HepG2 (cell line): Measurements from ENCODE around the gene USH2A. TPM values are rescaled to one million over a fixed set of nuclear protein-coding genes. Genes with fewer than 3 reads are reported as not detected.

Source experiments
- CEBPB ChIP-seq: IDR thresholded peaks from 2 replicates; pipeline ENCODE4 v1.6.1; 2011; ENCODE audit warnings: low read depth, low read length, improper control_type of control experiment, borderline replicate concordance
- CEBPG ChIP-seq: IDR thresholded peaks from 2 replicates; pipeline ENCODE4 v1.6.1; 2016
- GATAD2A ChIP-seq: IDR thresholded peaks from 2 replicates; pipeline ENCODE4 v1.6.1; 2016
- ISL2 ChIP-seq: sonication (generic); formaldehyde crosslinking; IDR thresholded peaks from 2 replicates; pipeline ENCODE4 v1.5.0; 2020; ENCODE audit warnings: missing genetic modification reagents
- KAT2B ChIP-seq: fragments of 150-350 bp; IDR thresholded peaks from 2 replicates; pipeline ENCODE4 v1.6.1; 2014; ENCODE audit warnings: low read depth, low read length, borderline replicate concordance
- PRPF4 ChIP-seq: fragments of 200-400 bp; formaldehyde crosslinking; IDR thresholded peaks from 2 replicates; pipeline ENCODE4 v1.6.1; 2016; ENCODE audit warnings: low read length, low read depth; ENCODE audit not compliant: poor library complexity, severe bottlenecking
- SALL1 ChIP-seq: sonication (generic); formaldehyde crosslinking; IDR thresholded peaks from 2 replicates; pipeline ENCODE4 v1.8.0; 2022; ENCODE audit warnings: mild to moderate bottlenecking, missing genetic modification reagents
- SIX4 ChIP-seq: sonication (generic); formaldehyde crosslinking; IDR thresholded peaks from 2 replicates; pipeline ENCODE4 v1.4.0; 2020; ENCODE audit warnings: missing genetic modification reagents
- SOX13 ChIP-seq, 3 experiments: fragments of 450-650 bp in 1 of 3; sonication (generic) in 1 of 3; formaldehyde crosslinking in 1 of 3; IDR thresholded peaks in 2 of 3; conservative IDR thresholded peaks in 1 of 3; 2 replicates each; pipeline versions ENCODE4 v1.5.0 to v1.6.1; 2016 to 2020; ENCODE audit warnings: antibody characterized with exemption in 1 of 3, mild to moderate bottlenecking in 1 of 3, missing compliant biosample characterization in 1 of 3, missing genetic modification reagents in 1 of 3, moderate library complexity in 1 of 3
- SOX5 ChIP-seq: IDR thresholded peaks from 2 replicates; pipeline ENCODE4 v1.6.1; 2016; ENCODE audit warnings: borderline replicate concordance
- SOX6 ChIP-seq, 2 experiments: fragments of 450-650 bp in 1 of 2; sonication (generic) in 1 of 2; formaldehyde crosslinking in 1 of 2; IDR thresholded peaks; 2 replicates each; pipeline versions ENCODE4 v1.4.0 to v1.6.1; 2017 to 2020; ENCODE audit warnings: antibody characterized with exemption in 1 of 2, mild to moderate bottlenecking in 1 of 2, missing genetic modification reagents in 1 of 2
- TBL1XR1 ChIP-seq: fragments of 150-350 bp; IDR thresholded peaks from 2 replicates; pipeline ENCODE4 v1.6.1; 2014; ENCODE audit warnings: borderline replicate concordance, low read length; ENCODE audit not compliant: partially characterized antibody
- U2AF2 ChIP-seq: fragments of 200-400 bp; formaldehyde crosslinking; IDR thresholded peaks from 2 replicates; pipeline ENCODE4 v1.6.1; 2017; ENCODE audit warnings: low read depth, mild to moderate bottlenecking, low read length
- ZBTB21 ChIP-seq: sonication (generic); formaldehyde crosslinking; IDR thresholded peaks from 2 replicates; pipeline ENCODE4 v1.4.0; 2020; ENCODE audit warnings: missing genetic modification reagents
- ZNF20 ChIP-seq: sonication (generic); formaldehyde crosslinking; IDR thresholded peaks from 2 replicates; pipeline ENCODE4 v1.4.0; 2020; ENCODE audit warnings: mild to moderate bottlenecking, moderate library complexity, missing genetic modification reagents
- ZNF446 ChIP-seq: sonication (generic); formaldehyde crosslinking; IDR thresholded peaks from 2 replicates; pipeline ENCODE4 v1.5.0; 2020; ENCODE audit warnings: mild to moderate bottlenecking, missing genetic modification reagents
- ZNF660 ChIP-seq: sonication (generic); formaldehyde crosslinking; IDR thresholded peaks from 2 replicates; pipeline ENCODE4 v1.5.1; 2020; ENCODE audit warnings: mild to moderate bottlenecking, low read depth, missing genetic modification reagents, borderline replicate concordance
- ZNF777 ChIP-seq: sonication (generic); formaldehyde crosslinking; IDR thresholded peaks from 2 replicates; pipeline ENCODE4 v1.4.0; 2020; ENCODE audit warnings: missing genetic modification reagents
- ZNF788 ChIP-seq: sonication (generic); formaldehyde crosslinking; IDR thresholded peaks from 2 replicates; pipeline ENCODE4 v1.5.0; 2020; ENCODE audit warnings: mild to moderate bottlenecking, missing genetic modification reagents, borderline replicate concordance
- polyA plus RNA-seq, 8 experiments: library from polyadenylated mRNA; depleted of rRNA in 3 of 8; stranded (reverse) in 7 of 8; unstranded in 1 of 8; fragments of >200 nt; fragmentation: Illumina TruSeq in 4 of 8; extraction: Trizol in 4 of 8; gene quantifications; 2 replicates each; pipeline versions ENCODE4 v1.2.1 to v1.2.3, GENCODE V29; 2011 to 2016; ENCODE audit warnings: low read depth in 4 of 8, missing spikeins in 1 of 8, mixed read lengths in 1 of 8; ENCODE audit not compliant: insufficient read depth in 1 of 8
- total RNA-seq, 5 experiments: library from RNA; depleted of rRNA; stranded (reverse); fragments of >200 nt; fragmentation: Illumina TruSeq; extraction: Trizol; gene quantifications; 2 replicates each; pipeline ENCODE4 v1.2.3, GENCODE V29; 2016; ENCODE audit warnings: low read depth in 1 of 5
- TF ChIP-seq, protein P1 (sequence below): sonication (generic); formaldehyde crosslinking; IDR thresholded peaks from 2 replicates; pipeline ENCODE4 v1.4.0; 2020; ENCODE audit warnings: mild to moderate bottlenecking, missing genetic modification reagents
- TF ChIP-seq, protein P2 (sequence below): sonication (generic); formaldehyde crosslinking; IDR thresholded peaks from 2 replicates; pipeline ENCODE4 v1.8.1; 2023; ENCODE audit warnings: missing genetic modification reagents, inconsistent platforms, borderline replicate concordance

USH2A gene
- total and polyA plus RNA-seq, 2 of the 13 experiments (the other 11 are each of a cell fraction or from before 2014, with no cell fraction given), result 0.02 TPM; not detected in 1

DNA sequence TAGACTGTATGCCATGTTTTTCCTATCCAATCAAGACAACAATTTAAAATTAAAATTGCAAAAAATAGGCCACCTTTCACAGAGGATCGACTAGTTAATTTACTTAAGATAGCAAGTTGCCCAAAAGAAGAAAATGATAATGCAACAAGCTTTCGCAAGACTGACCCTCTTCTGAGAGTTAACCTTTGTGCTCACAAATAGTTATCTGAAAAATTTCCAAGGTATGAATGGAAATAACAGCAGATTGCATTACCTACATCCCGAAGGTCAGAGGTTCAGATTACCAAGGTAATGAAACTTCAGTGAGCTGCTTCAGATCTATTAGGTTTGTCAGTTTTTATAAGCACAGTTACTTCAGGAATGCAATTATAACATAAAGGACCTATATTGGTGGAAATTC is 558.2 kb downstream of the USH2A start (continued):
- TF ChIP-seq U2AF2 (no peak), ZNF446 (no peak), CEBPG (CRISPR knock-in tag) (peak; percentile 29; the same call in 1 of the 2 replicates), KAT2B (no peak), GATAD2A (CRISPR knock-in tag) (0 out of 2 replicates have a peak, but pooled peaks have one; percentile 24), SOX5 (no peak), ZNF20 (CRISPR knock-in tag) (no peak), SIX4 (CRISPR knock-in tag) (0 out of 2 replicates have a peak, but pooled peaks have one; percentile 29), ZNF777 (CRISPR knock-in tag) (no peak), SOX13 (IDR thresholded peaks at IDR 0.05) (no peak), SOX13 (CRISPR knock-in tag; conservative IDR thresholded peaks at IDR 0.05 in 1 of 2, IDR thresholded peaks at IDR 0.05 in 1 of 2) (peak in 1 of 2 experiments; percentile 56; a peak in 2 of 4 replicates), SOX6 (IDR thresholded peaks at IDR 0.05) (no peak), SOX6 (CRISPR knock-in tag; IDR thresholded peaks at IDR 0.05) (peak; percentile 30; the same call in 1 of the 2 replicates), ZNF788 (CRISPR knock-in tag) (no peak), SALL1 (CRISPR knock-in tag) (no peak), TBL1XR1 (no peak), PRPF4 (no peak), ZBTB21 (no peak), ZNF660 (CRISPR knock-in tag) (no peak), CEBPB (peak; percentile 26; the same call in 1 of the 2 replicates), ISL2 (CRISPR knock-in tag) (0 out of 2 replicates have a peak, but pooled peaks have one; percentile 40)
- TF ChIP-seq, protein P1, sequence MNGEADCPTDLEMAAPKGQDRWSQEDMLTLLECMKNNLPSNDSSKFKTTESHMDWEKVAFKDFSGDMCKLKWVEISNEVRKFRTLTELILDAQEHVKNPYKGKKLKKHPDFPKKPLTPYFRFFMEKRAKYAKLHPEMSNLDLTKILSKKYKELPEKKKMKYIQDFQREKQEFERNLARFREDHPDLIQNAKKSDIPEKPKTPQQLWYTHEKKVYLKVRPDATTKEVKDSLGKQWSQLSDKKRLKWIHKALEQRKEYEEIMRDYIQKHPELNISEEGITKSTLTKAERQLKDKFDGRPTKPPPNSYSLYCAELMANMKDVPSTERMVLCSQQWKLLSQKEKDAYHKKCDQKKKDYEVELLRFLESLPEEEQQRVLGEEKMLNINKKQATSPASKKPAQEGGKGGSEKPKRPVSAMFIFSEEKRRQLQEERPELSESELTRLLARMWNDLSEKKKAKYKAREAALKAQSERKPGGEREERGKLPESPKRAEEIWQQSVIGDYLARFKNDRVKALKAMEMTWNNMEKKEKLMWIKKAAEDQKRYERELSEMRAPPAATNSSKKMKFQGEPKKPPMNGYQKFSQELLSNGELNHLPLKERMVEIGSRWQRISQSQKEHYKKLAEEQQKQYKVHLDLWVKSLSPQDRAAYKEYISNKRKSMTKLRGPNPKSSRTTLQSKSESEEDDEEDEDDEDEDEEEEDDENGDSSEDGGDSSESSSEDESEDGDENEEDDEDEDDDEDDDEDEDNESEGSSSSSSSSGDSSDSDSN (CRISPR knock-in tag), result no peak
- TF ChIP-seq, protein P2, sequence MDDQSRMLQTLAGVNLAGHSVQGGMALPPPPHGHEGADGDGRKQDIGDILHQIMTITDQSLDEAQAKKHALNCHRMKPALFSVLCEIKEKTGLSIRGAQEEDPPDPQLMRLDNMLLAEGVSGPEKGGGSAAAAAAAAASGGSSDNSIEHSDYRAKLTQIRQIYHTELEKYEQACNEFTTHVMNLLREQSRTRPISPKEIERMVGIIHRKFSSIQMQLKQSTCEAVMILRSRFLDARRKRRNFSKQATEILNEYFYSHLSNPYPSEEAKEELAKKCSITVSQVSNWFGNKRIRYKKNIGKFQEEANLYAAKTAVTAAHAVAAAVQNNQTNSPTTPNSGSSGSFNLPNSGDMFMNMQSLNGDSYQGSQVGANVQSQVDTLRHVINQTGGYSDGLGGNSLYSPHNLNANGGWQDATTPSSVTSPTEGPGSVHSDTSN (CRISPR knock-in tag), result no peak
- TF ChIP-seq, all 625 proteins: peak for 10
